ENCODE results near the gene MCM5.
A peak's percentile ranks its signal among the peaks of the same experiment; 100 is the strongest.

The MCM5 gene

DNA sequence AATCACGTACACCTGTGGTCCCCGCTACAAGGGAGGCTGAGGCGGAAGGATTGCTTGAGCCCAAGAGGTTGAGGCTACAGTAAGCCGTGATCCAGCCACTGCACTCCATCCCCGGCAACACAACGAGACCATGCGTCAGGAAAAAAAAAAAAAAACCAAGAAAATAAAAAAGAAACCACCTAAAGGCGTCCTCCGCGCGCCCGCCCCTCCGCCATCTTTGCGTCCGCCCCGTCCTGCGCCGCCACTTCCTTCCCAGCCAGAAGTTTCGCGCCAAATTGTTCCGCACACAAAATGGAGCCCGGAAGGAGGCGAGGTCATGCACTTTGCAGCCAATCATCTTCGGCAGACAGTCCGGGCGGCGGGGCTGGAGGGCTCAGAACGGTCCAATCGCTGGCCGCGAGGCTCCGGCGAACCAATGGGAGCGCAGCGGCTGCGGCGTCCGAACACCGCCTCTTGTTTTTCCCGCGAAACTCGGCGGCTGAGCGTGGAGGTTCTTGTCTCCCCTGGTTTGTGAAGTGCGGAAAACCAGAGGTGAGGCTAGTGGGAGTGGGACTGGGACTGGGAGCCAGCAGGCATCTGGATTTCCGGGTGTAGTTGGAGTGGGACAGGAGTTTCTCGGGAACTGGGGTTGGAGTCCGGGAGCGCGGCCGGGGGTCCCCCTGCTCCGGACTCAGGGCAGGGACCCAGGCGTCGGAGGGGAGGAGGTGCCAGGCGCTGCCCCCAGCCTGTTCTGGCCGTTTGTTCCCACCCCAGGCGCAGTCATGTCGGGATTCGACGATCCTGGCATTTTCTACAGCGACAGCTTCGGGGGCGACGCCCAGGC, at the start of gene MCM5:
TSS of gene MCM5 (plus strand) at position 463 of the 823 bp plus-strand sequence. CDS start at position 762, 299 bp downstream.
- TF ChIP-seq, protein P1, sequence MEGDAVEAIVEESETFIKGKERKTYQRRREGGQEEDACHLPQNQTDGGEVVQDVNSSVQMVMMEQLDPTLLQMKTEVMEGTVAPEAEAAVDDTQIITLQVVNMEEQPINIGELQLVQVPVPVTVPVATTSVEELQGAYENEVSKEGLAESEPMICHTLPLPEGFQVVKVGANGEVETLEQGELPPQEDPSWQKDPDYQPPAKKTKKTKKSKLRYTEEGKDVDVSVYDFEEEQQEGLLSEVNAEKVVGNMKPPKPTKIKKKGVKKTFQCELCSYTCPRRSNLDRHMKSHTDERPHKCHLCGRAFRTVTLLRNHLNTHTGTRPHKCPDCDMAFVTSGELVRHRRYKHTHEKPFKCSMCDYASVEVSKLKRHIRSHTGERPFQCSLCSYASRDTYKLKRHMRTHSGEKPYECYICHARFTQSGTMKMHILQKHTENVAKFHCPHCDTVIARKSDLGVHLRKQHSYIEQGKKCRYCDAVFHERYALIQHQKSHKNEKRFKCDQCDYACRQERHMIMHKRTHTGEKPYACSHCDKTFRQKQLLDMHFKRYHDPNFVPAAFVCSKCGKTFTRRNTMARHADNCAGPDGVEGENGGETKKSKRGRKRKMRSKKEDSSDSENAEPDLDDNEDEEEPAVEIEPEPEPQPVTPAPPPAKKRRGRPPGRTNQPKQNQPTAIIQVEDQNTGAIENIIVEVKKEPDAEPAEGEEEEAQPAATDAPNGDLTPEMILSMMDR (IDR thresholded peaks at IDR 0.05; ENCODE audit: low read depth, low read length, missing control alignments): no peak
- peak; percentile 95 for DNase-seq (ENCODE audit: extremely low read depth, low read depth)
- peak within 1 kb of the TSS; percentile 89 for H3K4me3 ChIP-seq (replicated peaks; ENCODE audit: low read depth, low read length)

DNA sequence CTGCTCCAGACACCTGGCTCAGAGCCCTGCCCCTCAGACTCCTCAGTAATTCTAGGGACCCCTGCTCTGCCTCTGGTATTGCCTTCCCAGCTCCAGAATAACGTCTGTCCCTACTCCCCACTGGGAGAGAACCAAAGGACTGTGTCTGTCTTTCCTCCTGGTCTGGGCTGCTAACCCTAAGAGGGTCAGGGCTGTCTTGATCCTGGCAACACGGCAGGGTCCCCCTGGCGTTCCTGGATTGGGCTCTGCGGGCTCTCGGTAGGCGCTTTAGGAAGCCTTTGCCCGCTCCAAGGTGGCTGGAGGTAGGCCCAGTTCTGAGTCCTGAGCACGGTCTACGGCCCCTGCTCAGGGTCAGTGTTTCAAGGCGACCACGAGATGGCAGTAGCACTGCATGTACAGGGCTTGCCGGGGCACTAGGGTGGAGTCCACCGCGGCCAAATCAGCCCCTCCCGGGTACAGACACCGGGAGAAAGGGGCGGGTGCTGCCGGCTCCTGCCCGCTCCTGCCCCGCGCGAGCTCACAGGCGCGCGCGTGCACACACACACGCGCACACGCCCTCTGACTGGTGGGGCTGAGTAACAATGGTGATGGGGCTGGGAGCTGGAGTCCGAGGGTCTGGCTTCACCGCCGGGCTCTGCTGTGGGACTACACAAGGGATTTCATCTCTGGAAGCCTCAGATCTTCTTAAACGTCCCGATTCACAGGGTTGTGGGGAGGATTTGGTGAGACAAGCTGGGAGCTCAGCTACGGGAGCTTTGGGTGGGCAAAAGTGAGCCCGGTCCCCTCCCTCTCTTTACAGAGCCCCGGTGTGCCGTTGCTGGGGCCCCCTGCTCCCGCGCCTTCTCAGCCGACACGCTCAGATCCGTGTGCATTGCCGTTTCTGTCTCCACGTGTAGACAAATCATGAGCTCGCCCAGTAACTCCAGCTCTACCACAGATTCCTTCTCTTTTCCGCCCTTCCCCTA, 49.1 kb upstream of the MCM5 start:
- TF ChIP-seq, protein P1 (IDR thresholded peaks at IDR 0.05; ENCODE audit: low read depth, low read length, missing control alignments): peak; percentile 50
- peak; percentile 82 for DNase-seq (ENCODE audit: extremely low read depth, low read depth)
- H3K4me3 ChIP-seq (replicated peaks; ENCODE audit: low read depth, low read length): peak overlapping the region; percentile 58

DNA sequence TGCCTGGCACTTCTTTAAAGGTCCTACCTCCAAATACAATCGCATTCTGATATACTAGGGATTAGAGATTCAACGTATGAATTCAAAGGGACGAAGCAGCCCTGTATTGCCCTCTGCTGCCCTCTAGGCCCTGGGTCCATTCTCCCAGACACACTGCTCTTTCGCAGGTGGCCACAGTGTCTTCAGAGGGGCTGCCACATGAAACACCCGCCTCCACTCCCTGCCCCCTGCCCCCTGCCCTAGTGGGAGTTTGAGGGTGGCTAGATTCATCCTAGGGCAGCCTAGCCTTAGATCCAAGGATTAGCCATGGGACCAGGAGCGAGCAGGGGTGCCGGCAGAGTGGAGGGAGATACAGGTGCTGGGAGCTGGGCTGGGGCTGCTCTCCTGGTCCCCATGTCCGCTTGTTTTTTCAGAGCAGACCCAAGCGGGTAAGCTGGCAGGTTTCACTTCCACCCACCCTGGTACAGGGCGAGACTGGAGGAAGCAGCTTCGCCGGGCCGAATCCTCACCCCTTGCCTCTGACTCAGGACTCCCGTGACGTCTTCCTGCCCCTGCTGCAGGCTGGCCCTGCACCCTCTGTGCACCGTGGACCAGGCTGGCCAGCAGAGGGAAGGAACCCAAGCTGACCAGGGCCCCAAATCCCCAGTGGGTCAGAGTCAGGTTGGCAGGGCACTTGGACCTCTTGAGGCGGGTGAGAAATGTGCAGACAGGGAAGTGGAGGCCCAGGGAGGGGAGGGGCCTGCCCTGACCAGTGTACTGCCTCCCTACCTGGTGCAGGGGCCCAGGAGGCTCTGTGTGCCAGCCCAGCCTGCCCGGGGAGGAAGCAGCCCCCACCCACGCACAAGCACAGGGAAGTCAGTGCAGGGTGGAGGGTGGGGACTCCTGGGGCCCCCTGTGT, 47.5 kb upstream of the MCM5 start:
- DNase-seq (ENCODE audit: extremely low read depth, low read depth): no peak
- TF ChIP-seq, protein P1 (IDR thresholded peaks at IDR 0.05; ENCODE audit: low read depth, low read length, missing control alignments): no peak
- H3K4me3 ChIP-seq (replicated peaks; ENCODE audit: low read depth, low read length): no peak overlapping the region

DNA sequence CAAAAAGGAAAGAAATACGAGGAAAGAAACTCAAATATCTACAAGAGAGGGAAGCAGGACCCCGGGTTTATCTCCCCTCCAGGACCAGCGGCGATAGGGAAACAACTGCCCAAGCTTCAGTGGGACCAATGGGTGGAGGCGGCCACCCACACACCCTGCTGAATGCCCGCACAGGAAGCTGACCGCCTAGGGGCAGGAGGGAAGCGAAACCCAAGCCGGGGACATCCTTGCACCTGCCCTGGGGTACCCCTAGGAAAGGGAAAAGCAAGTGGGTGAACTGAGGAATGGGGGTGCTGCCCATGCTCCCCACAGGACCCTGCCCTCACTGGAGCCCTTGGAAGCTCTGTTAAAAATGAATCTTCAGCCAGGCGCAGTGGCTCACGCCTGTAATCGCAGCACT, 46.6 kb upstream of the MCM5 start:
- no peak for DNase-seq (ENCODE audit: extremely low read depth, low read depth)
- no peak overlapping the region for H3K4me3 ChIP-seq (replicated peaks; ENCODE audit: low read depth, low read length)
- TF ChIP-seq, protein P1 (IDR thresholded peaks at IDR 0.05; ENCODE audit: low read depth, low read length, missing control alignments): no peak

DNA sequence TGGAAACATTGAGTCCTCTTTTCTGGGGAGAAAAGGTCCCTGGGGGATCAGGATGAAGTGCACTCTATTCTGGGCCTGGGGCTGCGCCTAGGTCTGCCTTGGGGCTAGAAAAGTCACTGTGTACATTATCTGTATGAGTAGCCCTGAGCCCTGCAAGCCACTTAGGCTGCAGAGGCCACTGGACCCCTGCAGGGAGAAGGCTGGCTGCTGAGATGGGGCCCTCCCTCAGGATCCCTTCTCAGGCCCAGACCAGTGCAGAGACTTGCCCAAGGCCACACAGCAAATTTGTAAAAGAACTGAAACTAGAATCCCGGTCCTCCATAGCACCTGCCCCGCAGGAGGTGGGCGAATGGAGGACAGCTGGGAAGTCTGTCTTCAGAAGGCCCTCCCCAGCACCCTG, 45.9 kb upstream of the MCM5 start:
- no peak overlapping the region for H3K4me3 ChIP-seq (replicated peaks; ENCODE audit: low read depth, low read length)
- DNase-seq (ENCODE audit: extremely low read depth, low read depth): no peak
- TF ChIP-seq, protein P1 (IDR thresholded peaks at IDR 0.05; ENCODE audit: low read depth, low read length, missing control alignments): no peak

Data from HFF-Myc (cell line).